Endodermal cell (in vitro differentiated cells): ENCODE measurements around the gene JARID2. TPM values are rescaled to one million over a fixed set of nuclear protein-coding genes. Genes with fewer than 3 reads are reported as not detected.
A peak's percentile ranks its signal among the peaks of the same experiment; 100 is the strongest.

Experiments
- DNase-seq: peaks from one replicate; pipeline ENCODE4 v3.0.0-alpha.2; 2017
- H3K27ac ChIP-seq: 2 replicates; pipeline ENCODE4 v1.5.1; 2013; ENCODE audit warnings: mild to moderate bottlenecking, low read depth, low read length, moderate library complexity
- H3K27me3 ChIP-seq: 2 replicates; pipeline ENCODE4 v1.6.1; 2013; ENCODE audit warnings: mild to moderate bottlenecking, low read length, moderate library complexity; ENCODE audit not compliant: insufficient read depth, control insufficient read depth, poor library complexity, severe bottlenecking
- H3K36me3 ChIP-seq: 2 replicates; pipeline ENCODE4 v1.7.0; 2013; ENCODE audit warnings: mild to moderate bottlenecking, low read length, moderate library complexity; ENCODE audit not compliant: control insufficient read depth, insufficient read depth
- H3K4me1 ChIP-seq: one replicate; pipeline ENCODE4 v1.7.0; 2013; ENCODE audit warnings: low read length; ENCODE audit not compliant: control insufficient read depth, insufficient read depth
- H3K4me3 ChIP-seq: 2 replicates; pipeline ENCODE4 v1.5.1; 2013; ENCODE audit warnings: mild to moderate bottlenecking, low read length, moderate library complexity
- H3K9ac ChIP-seq: 2 replicates; pipeline ENCODE4 v1.6.1; 2013; ENCODE audit warnings: mild to moderate bottlenecking, low read length, moderate library complexity; ENCODE audit not compliant: poor library complexity, severe bottlenecking; ENCODE audit errors: extremely low read depth
- H3K9me3 ChIP-seq: 2 replicates; pipeline ENCODE4 v1.6.1; 2013; ENCODE audit warnings: mild to moderate bottlenecking, low read length, moderate library complexity; ENCODE audit not compliant: control insufficient read depth
- H3K27ac Mint-ChIP-seq: 2 replicates; pipeline ENCODE4 v1.8.0; 2020; ENCODE audit warnings: mixed read lengths
- H3K27me3 Mint-ChIP-seq: 2 replicates; pipeline ENCODE4 v1.8.0; 2021; ENCODE audit warnings: mild to moderate bottlenecking, mixed read lengths; ENCODE audit not compliant: insufficient read depth
- H3K36me3 Mint-ChIP-seq: 2 replicates; pipeline ENCODE4 v1.8.0; 2020; ENCODE audit warnings: low read depth, mixed read lengths
- H3K4me1 Mint-ChIP-seq: 2 replicates; pipeline ENCODE4 v1.8.0; 2020; ENCODE audit warnings: mixed read lengths
- H3K4me3 Mint-ChIP-seq: 2 replicates; pipeline ENCODE4 v1.8.0; 2020; ENCODE audit warnings: mild to moderate bottlenecking, moderate library complexity, mixed read lengths
- H3K9me3 Mint-ChIP-seq: 2 replicates; pipeline ENCODE4 v1.8.0; 2020; ENCODE audit warnings: mild to moderate bottlenecking, mixed read lengths
- CTCF ChIP-seq: fragments of 200-600 bp; sonication (generic); conservative IDR thresholded peaks from 2 replicates; pipeline ENCODE4 v1.5.0; 2021; ENCODE audit warnings: antibody characterized with exemption, mild to moderate bottlenecking
- WGBS, 2 experiments: methylation state at CpG; one replicate each; pipeline versions ENCODE4 v1.1.5 to v1.1.7; 2013; ENCODE audit warnings: missing lambda C conversion rate in 2 of 2, mixed read lengths in 1 of 2; ENCODE audit not compliant: insufficient coverage in 1 of 2, insufficient read length in 1 of 2; 5-methylcytosine and 5-hydroxymethylcytosine counted together
- total RNA-seq, 2 donors: library from RNA; stranded (reverse); fragmentation: NEBNext Ultra II Directional in 1 of 2; extraction: Animal tissue kit (Norgen Biotek cat#: 25700) in 1 of 2; gene quantifications; 2 replicates in 1 of 2; 3 replicates in 1 of 2; pipeline ENCODE4 v1.2.1, GENCODE V29; 2021

The JARID2 gene
- total RNA-seq, 2 donors from 2014 or later: 42.5 to 77.0 TPM

GRCh38 chr6:15206887-15207286, 39.0 kb upstream of the JARID2 start:
- H3K9ac ChIP-seq: no peak overlapping the region
- Mint-ChIP-seq H3K9me3 (no peaks in the 10 kb centered on the region), H3K27ac (no peak overlapping the region), H3K36me3 (no peaks in the 10 kb centered on the region), H3K4me1 (peaks cover 16% of the 10 kb centered on the region), H3K27me3 (peaks cover 30% of the 10 kb centered on the region), H3K4me3 (no peak overlapping the region)
- no peak for DNase-seq
- no peaks in the 10 kb centered on the region for H3K4me1 ChIP-seq
- H3K36me3 ChIP-seq: no peaks in the 10 kb centered on the region
- TF ChIP-seq CTCF: no peak
- WGBS, 2 experiments: 93% methylated on average over 2 of the region's 2 CpGs; no CpG with 5 or more reads in 1 of the 2 experiments
- no peak overlapping the region for H3K4me3 ChIP-seq
- no peak overlapping the region for H3K27ac ChIP-seq
- H3K9me3 ChIP-seq: no peaks in the 10 kb centered on the region
- H3K27me3 ChIP-seq: peaks cover 22% of the 10 kb centered on the region

- Histone ChIP-seq H3K27ac (no peak overlapping the region), H3K9me3 (no peaks in the 10 kb centered on the region), H3K27me3 (peaks cover 22% of the 10 kb centered on the region), H3K36me3 (no peaks in the 10 kb centered on the region), H3K4me3 (no peak overlapping the region), H3K9ac (no peak overlapping the region), H3K4me1 (no peaks in the 10 kb centered on the region)
- H3K4me3 Mint-ChIP-seq: no peak overlapping the region
- H3K4me1 Mint-ChIP-seq: peaks cover 16% of the 10 kb centered on the region
- WGBS, 2 experiments: 41 to 50% methylated on average over 1 to 3 of the region's 3 CpGs
- no peaks in the 10 kb centered on the region for H3K36me3 Mint-ChIP-seq
- no peaks in the 10 kb centered on the region for H3K9me3 Mint-ChIP-seq
- DNase-seq: peak; percentile 75
- no peak for TF ChIP-seq CTCF
- H3K27me3 Mint-ChIP-seq: peaks cover 28% of the 10 kb centered on the region
- peak overlapping the region; percentile 79 for H3K27ac Mint-ChIP-seq
These were observed 37.9 kb upstream of the JARID2 start for GRCh38 chr6:15207923-15208322.

- H3K9me3 Mint-ChIP-seq: no peaks in the 10 kb centered on the region
- WGBS, 2 experiments: 94 to 98% methylated on average over 7 of the region's 7 CpGs
- Histone ChIP-seq H3K4me3 (no peak overlapping the region), H3K9ac (no peak overlapping the region), H3K4me1 (no peaks in the 10 kb centered on the region), H3K27me3 (no peaks in the 10 kb centered on the region), H3K36me3 (no peaks in the 10 kb centered on the region), H3K27ac (no peak overlapping the region), H3K9me3 (no peaks in the 10 kb centered on the region)
- H3K27me3 Mint-ChIP-seq: peaks cover 16% of the 10 kb centered on the region
- H3K27ac Mint-ChIP-seq: no peak overlapping the region
- no peak for TF ChIP-seq CTCF
- H3K4me3 Mint-ChIP-seq: no peak overlapping the region
- H3K4me1 Mint-ChIP-seq: no peaks in the 10 kb centered on the region
- H3K36me3 Mint-ChIP-seq: no peaks in the 10 kb centered on the region
- DNase-seq: no peak
These were observed 31.9 kb upstream of the JARID2 start for GRCh38 chr6:15213838-15214400.
